LNCAP (cell line): ENCODE measurements around the gene RNF11.

ENCODE experiments used
- CTCF ChIP-seq: fragments of 450-650 bp; IDR thresholded peaks from 2 replicates; pipeline ENCODE4 v1.5.1; 2017; ENCODE audit warnings: mild to moderate bottlenecking

The RNF11 gene

GRCh38 chr1:51280321-51280978, 44.4 kb downstream of the RNF11 start:
- no peak for TF ChIP-seq CTCF

GRCh38 chr1:51281807-51282206, 45.7 kb downstream of the RNF11 start:
- no peak for TF ChIP-seq CTCF

- no peak for TF ChIP-seq CTCF
Measured at GRCh38 chr1:51282605-51283004, 46.5 kb downstream of the RNF11 start.

GRCh38 chr1:51283979-51284378, 47.9 kb downstream of the RNF11 start:
- TF ChIP-seq CTCF = no peak

- no peak for TF ChIP-seq CTCF
Measured at GRCh38 chr1:51284487-51284954, 48.4 kb downstream of the RNF11 start.

GRCh38 chr1:51285055-51285454, 49.0 kb downstream of the RNF11 start:
- TF ChIP-seq CTCF = no peak

GRCh38 chr1:51287966-51288365, 51.9 kb downstream of the RNF11 start:
- TF ChIP-seq CTCF = no peak

- no peak for TF ChIP-seq CTCF
Measured at GRCh38 chr1:51288578-51288977, 52.5 kb downstream of the RNF11 start.
